NCI-H1694 (cell line): ENCODE results near the gene MRPL38.

Source experiments
- DNase-seq: peaks from one replicate; lab custom pipeline; 2025; lab: John Stamatoyannopoulos, UW

The MRPL38 gene

DNA sequence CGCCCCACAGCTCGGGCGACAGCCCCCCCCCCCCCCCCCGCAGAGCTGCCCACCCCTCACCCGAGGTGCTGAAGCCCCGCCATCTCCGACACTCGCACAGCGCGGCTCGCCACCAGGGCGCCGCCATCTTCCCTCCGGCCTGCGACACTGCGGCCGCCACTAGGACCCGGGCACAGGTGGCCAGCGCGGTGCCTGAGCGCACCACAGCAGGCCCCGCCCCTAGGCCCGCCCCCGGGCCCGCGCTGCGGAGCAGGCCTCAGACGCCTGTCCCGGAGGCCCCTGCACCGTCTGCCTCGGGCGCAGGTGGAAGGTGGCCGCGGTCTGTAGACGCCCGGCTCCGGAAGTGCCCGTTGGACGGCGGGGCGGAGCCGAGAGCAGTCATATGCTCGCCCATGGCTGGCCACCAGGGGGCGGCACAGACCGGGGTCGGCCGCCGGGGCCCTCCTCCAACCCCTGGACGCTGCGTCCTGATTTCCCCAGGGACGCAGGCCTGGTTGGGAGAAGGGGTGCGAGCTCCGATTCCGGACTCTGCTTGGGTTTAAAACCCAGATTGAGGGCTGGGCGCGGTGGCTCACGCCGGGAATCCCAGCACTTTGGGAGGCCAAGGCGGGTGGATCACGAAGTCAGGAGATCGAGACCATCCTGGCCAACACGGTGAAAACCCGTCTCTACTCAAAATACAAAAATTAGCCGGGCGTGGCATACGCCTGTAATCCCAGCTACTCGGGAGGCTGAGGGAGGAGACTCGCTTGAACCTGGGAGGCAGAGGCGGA lies at the start of gene MRPL38:
Gene MRPL38, minus strand, starts transcription at position 136 of the 773 bp plus-strand sequence. Its CDS starts 9 bp downstream, at position 127.
- peak; percentile 90 for DNase-seq

GRCh38 chr17:75950855-75951554 lies 46.3 kb upstream of the MRPL38 start:
- DNase-seq: no peak

GRCh38 chr17:75950421-75950820 lies 45.7 kb upstream of the MRPL38 start:
- no peak for DNase-seq

GRCh38 chr17:75945211-75945610 lies 40.5 kb upstream of the MRPL38 start:
- no peak for DNase-seq

GRCh38 chr17:75943491-75943890 lies 38.8 kb upstream of the MRPL38 start:
- DNase-seq: no peak

DNA sequence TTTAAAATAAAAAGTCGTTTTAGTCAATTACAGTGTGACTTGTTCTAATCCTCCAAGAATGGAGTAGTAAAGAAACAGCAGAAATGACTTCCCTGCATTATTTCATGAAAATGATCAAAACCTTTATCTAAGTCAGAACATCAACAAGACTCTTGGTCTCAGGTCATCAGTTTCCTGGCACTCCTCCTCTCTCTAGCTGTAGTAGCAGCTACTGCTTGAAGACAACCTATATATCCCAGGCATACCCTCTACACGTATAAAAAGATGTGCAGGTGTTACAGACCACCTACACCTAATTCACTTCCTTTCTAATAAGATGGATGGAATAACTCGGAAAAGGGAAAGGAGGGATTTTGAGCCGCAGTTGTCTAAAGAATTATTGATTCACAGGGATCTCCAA lies 37.8 kb upstream of the MRPL38 start:
- no peak for DNase-seq

GRCh38 chr17:75941442-75941819 lies 36.7 kb upstream of the MRPL38 start:
- DNase-seq: no peak

GRCh38 chr17:75940727-75941441 lies 36.2 kb upstream of the MRPL38 start, which contains the start of gene FBF1:
Gene FBF1 (minus strand): TSS chr17:75941042. CDS start chr17:75938149, 2,893 bp downstream.
- DNase-seq: peak; percentile 88

- no peak for DNase-seq
These were observed 33.0 kb upstream of the MRPL38 start for GRCh38 chr17:75937652-75938051.

DNA sequence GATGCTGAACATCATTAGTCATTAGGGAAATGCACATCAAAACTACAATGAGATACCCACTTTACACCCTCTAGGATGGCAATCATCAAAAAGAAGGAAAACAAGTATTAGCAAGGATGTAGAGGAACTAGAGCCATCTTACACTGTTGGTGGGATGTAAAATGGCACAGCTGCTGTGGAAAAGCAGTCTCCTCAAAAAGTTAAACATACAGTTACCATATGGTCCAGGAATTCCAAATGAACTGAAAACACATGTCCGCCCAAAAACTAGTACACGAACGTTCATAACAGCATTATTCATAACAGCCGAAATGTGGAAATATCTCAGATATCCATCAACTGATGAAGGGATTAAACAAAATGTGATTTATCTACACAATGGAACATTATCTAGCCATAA lies 29.1 kb upstream of the MRPL38 start:
- DNase-seq: no peak

DNA sequence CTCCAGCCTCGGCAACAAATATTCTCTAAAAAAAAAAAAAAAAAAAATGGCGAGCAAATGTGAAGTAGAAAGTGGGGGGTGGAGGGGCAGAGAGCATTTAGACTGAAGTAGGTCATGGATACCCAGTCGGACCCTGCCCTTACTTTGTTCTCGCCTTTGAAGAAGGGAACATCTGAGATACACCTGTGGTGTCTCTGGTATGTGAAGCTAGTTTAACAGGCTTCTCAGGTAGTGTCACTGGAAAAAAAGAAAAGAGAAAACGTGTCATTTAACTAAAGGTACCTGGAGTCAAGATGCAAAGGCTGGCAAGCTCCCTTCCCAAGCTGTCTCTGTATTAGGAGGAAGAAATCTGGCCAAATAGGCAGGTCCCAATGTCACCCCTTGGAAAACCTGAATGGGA lies 28.2 kb upstream of the MRPL38 start:
- DNase-seq: no peak

- no peak for DNase-seq
These were observed 26.4 kb upstream of the MRPL38 start for GRCh38 chr17:75931062-75931461.

- DNase-seq: no peak
These were observed 22.7 kb upstream of the MRPL38 start for GRCh38 chr17:75927286-75927922.

DNA sequence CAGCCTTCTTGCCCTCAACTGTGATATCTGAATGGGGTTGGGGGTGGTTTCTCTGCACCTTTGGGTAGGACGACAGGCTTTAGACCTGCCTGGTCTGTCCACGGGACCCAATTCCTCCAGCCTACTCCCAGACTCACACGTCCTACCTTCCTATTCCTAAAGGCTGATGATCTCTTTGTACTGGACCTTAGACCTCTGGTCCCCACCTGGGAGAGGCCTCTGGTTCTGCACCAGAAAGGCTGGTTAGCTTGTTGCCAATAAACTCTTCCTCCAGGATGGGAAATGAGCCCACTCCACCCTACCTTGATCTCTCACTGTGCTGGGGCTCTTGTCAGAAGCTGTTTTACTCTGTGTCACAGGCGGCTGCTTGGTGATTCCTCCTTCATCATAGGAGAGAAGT lies 21.8 kb upstream of the MRPL38 start:
- no peak for DNase-seq

DNA sequence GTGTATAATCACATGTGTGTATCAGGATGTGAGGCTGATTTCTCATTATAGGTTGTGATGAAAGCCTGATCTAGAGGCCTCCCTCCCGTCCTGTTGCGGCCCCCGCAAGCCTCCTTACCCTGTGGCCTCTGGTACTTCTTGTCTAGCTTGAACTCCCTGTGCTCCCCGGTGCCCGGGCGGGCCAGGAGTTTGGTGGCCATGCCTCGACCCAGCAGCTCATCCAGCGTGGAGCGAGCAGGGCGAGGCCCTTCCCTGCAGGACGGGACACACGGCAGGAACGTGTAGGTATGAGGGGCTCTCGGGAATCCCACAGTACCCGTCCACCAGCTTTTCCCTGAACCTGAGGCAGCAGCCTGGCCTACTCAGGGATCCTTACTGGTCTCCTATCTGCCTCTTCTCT lies 21.2 kb upstream of the MRPL38 start:
- DNase-seq: no peak

- DNase-seq: no peak
These were observed 20.4 kb upstream of the MRPL38 start for GRCh38 chr17:75925103-75925502.

DNA sequence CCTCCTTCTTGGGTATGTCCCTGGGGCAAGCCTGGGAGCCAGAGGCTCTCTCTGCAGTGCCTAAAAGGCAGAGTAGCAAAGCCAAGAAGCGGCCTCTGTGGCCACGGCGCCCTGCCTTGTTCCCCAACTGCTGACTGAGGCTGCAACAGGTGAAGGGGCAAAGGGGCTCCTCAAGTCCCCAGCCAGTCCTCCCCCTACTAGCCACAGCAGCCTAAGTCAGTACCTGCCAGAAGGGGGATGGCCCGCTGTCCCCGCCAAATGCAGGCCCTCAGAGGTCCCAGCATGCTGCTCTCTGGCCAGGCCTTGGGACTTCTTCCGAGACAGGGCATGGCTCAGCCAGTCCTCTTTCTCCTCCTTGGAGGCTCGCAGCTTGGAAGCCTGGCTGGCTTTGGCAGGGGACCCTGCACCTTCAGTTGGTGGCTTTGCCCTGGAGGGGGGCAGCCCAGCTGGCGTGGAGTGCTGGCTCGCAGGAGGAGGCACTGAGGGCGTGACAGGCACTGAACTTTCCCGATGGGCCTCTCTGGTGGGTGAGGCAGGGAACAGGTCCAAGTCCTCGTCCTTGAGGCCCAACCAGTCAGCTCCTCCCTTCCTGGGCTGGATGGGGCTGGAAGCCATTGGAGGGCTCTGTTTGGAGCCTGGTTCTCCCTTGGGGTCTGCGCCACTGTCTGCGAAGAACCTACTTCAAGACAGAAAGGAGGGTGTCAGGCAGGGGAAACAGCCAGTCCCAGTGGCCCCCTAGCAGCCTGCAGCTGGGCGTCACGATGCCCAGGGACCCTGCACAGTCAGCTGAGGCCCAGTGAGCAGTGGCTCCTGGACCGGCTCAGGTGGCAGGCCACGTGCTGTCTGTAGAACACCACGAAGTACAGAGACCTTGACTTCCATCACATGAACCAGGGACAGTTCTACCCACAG lies 18.5 kb upstream of the MRPL38 start:
- no peak for DNase-seq

DNA sequence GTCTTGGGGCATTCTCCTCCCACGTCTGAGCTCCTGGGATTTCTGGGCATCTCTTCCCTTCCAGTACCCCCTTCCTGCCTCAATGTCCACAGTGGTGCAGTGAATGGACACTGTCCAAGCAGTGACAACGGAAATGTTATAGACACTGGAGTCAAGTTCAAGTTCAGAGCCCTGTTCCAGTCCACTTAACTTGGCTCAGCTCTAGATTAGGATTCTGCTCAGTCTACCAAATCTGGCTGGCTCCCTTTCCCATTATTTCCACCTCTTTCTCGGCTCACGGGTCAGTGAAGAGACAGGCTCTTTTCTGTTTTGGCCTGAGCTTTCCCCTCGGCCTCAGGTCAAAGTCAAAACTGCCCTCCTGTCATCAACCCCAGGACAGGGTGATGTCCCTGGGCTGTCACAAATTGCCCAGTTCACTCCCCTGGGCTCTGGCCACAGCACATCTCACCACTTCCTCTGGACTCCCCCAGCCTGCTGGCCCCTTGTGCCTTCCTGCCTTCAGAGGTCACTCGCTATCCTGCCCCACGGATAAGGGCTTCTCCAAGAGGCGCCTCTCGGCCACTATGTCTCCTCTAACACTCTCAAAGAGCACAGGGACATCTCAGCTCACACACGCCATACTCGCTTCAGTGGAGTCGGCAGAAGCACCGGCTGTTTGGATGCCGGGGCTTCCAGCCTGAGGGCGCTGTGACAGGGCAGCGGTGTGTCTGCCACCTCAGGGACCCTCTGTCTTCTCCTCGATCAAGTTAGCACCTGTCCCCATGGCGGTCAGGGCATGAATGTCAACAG lies 17.7 kb upstream of the MRPL38 start:
- DNase-seq: no peak

- DNase-seq: no peak
These were observed 16.9 kb upstream of the MRPL38 start for GRCh38 chr17:75921596-75921995.

GRCh38 chr17:75920045-75920560 lies 15.4 kb upstream of the MRPL38 start:
- no peak for DNase-seq
